Stimulated activated CD8-positive, alpha-beta memory T cell treated with anti-CD3 and anti-CD28 coated beads, Interleukin-12 subunit alpha, Interleukin-12 subunit beta, amount 100 ng/mL, for 1 hour (primary cell): Measurements from ENCODE around the gene CDON.

Source experiments
- DNase-seq: peaks from one replicate; pipeline ENCODE4 v3.0.0-alpha.2; 2020; ENCODE audit warnings: low read depth

CDON gene

GRCh38 chr11:125955856-125956255 is 106.8 kb downstream of the CDON start:
- no peak for DNase-seq

DNA sequence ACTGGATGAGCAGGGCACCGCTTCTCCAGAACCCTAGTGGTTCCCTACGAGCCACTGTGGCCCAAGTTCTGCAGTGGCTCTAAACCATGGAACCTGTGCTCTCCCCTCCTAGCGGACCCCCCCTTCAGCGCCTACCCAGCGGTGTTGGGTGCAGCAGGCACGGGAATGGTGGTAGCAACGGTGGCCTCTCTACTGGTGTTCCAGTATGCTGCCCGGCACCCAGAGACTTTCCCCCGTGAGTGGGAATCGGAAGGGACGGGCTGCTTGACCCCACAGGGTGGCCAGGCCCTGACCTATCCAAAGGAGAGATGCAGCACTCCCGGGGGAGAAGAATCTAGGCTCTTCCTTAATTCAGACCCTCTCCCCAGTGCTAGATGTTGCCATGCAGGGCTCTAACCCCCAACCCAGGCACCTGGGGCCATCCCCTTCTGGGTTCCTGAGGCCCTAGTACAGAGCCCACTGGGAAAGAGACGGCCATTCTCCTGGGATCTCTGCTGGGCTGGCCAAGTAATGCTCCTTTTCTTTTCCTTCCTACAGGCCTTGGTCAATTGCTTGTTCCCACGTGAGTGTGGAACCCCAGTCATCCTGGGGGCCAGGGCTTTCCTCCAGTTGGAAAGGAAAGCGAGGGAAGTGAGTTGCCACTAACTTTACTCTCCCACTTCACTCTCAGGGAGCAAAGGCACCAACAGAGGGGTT is 107.6 kb downstream of the CDON start:
- no peak for DNase-seq

DNA sequence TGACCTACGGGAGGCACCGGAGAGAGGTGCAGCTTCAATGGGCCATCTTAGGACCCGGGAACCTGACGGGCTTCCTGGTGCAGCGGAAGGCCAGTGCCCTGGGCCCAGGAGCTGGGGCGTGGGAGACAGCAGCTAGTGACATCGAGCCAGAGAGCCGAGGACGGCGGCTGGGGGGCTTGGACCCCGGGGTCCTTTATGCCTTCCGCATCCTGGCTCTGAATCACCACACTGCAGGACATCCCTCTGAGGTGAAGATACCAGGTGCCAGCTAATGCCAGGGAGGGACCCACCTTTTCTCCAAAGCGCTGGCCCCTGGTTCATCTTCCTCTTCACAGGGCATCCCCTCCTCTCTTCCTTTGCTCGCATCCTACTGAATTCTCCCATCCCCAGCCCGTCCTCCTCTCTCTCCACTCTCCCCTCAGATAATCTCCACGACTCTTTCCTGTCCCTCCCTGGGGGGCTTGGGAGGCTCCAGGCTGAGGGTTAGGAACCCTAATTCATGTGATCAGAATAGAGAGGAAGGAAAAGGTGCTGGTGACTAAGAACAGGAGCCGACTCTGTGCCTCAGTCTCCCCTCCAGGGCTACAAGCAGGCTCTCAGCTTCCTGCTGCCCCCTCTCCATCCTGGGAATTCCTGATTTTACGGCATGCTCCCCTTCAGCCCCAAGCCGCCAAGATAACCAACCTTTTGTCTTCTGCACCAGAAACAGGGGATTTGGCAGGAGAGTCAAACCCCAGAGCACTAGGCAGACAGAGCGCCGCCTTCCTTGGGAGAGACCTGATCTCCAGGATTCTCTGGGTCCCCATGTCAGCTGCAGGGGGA is 108.3 kb downstream of the CDON start:
- DNase-seq: no peak

GRCh38 chr11:125953401-125953935 is 109.2 kb downstream of the CDON start:
- no peak for DNase-seq

- DNase-seq: no peak
Measured at GRCh38 chr11:125952973-125953372, 109.7 kb downstream of the CDON start.

- no peak for DNase-seq
Measured at GRCh38 chr11:125952559-125952958, 110.1 kb downstream of the CDON start.

DNA sequence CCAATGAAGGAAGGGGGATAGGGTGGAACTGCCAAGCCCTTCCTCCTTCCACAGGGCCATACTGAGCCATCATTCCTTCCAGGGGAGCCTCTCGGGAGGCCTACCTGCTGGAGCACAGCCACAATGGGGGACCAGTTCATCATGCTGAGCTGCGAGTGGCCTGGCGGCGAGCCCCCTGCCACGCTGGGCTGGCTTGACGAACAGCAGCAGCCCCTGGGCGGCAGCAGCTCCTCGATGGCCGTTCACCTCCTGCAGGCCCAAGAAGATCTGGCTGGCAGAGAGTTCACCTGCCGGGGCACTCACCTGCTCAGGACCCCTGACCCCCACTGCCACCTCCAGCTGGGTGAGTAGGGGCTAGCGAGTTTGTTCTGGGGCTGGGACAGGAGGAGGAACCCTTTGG is 110.9 kb downstream of the CDON start:
- no peak for DNase-seq

GRCh38 chr11:125950696-125951651 is 111.7 kb downstream of the CDON start:
- no peak for DNase-seq

DNA sequence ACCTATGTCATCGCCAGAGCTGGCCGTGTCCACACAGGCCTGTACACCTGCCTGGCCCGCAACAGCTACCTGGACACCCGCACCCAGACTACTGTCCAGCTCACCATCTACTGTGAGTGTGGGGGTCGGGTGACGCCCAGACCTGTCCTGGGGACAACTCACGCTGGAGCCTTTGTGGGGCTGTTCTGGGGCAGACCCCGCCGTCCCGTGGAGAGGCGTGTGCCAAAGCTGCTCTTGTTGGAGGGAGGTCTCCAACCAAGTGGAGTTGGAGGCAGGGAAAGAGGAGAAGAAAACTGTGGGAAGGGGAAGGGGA is 112.5 kb downstream of the CDON start:
- DNase-seq: no peak

DNA sequence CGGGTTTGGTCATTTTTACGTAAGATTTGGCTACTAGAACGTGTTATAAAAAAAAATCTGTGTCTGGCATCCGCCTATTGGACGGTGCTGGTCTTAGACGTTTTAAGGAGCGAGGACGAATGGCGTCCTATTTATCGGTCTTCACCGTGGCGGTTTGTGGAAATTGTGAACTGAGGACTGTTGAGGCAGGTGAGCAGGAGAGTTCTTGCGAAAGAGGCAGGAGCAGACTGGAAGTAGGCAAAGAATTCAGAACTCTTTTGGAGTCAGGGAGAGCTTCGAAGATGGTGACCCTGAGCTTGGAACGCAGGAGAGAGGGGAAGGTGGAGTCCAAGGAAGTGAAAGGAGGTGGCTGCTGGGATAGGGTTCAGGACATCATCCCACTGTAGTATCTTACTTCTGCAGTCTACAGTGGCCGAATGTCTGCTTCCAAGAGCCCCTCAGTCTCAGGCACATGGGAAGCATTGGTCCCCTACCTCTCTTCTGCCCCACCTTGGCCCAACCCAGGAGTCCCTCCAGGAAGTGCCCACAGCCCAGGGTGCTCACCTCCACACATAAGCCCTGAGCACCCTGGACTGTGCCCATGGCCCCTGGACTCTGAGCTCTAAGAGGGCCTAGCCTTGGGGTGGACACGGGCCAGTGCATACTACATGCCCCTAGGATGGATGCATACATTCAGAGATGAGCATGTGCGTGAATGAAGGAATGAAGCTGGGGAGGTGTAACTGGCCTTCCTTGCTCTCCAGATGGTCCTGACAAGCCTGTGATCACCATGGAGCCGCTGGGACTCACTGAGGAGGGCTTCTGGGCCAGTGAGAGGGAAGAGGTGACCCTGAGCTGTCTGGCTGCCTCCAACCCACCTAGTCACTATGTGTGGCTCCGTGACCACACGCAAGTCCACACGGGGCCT is 113.1 kb downstream of the CDON start:
- no peak for DNase-seq

DNA sequence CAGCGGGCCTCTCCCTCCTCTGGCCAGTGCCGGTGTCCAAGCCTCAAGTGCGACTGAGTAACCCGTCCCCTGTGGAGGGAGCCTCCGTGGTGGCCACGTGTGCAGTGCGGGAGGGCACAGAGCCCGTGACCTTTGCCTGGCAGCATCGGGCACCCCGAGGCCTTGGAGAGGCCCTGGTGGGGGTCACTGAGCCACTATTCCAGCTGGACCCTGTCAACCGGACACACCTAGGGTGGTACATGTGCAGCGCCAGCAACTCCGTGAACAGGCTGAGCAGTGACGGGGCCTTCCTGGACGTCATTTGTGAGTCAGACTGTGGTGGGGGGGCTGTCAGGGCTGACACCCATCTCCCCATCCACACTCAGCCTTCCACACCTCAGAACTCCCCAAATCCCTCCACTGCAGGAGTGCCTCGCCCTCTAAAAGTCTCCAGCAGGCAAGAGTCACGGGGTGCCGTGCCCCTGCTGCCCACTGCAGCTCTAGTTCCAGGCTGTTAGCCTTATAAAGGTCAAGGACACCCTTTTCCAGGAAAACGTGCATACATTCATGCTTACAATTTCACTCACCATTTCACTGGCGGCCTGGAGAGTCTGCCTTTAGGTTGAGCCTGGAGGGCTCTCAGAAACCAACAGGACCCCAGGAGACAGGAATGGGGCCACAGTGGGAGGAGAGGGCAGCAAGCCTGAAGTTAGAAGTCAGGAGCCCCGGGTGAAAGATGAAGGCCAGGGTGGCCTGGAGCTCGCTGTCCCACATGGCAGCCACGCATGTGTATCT is 114.2 kb downstream of the CDON start:
- no peak for DNase-seq

GRCh38 chr11:125947419-125948277 is 115.0 kb downstream of the CDON start:
- DNase-seq: no peak

DNA sequence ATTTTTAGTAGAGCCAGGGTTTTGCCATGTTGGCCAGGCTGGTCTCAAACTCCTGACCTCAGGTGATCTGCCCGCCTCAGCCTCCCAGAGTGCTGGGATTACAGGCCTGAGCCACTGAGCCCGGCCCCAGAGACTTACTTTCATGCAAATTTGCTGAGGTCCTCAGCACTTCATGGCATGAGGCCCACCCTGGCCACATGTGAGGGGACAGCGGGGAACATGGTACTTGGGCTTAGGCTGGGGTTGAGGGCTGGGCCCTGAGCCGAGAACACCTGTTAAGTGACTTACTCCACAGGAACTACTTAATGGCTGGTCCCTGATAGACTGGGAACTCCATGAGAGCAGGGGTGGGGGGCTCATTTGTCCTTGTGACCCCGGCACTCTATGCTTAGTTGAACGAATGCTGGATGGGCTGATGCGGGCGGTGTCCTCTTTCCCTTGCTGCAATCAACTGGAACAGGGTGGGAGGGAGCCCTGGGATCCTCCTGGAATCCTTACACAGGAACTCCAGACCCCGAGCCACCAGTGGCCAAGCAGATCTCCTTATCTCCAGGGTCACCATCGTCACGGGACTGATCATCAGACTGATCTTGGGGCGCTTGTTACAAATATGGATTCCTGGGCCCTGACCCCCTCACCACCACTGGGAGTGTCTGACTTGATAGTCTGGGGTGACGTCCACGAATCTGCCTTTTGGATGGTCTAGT is 115.8 kb downstream of the CDON start:
- no peak for DNase-seq

- DNase-seq: no peak
Measured at GRCh38 chr11:125945797-125946520, 116.7 kb downstream of the CDON start, which contains the start of gene VSIG10L2. TSS of gene VSIG10L2 (plus strand) at chr11:125946044. CDS start at chr11:125946056, 12 bp downstream.

- DNase-seq: no peak
Measured at GRCh38 chr11:125945011-125945796, 117.5 kb downstream of the CDON start.

DNA sequence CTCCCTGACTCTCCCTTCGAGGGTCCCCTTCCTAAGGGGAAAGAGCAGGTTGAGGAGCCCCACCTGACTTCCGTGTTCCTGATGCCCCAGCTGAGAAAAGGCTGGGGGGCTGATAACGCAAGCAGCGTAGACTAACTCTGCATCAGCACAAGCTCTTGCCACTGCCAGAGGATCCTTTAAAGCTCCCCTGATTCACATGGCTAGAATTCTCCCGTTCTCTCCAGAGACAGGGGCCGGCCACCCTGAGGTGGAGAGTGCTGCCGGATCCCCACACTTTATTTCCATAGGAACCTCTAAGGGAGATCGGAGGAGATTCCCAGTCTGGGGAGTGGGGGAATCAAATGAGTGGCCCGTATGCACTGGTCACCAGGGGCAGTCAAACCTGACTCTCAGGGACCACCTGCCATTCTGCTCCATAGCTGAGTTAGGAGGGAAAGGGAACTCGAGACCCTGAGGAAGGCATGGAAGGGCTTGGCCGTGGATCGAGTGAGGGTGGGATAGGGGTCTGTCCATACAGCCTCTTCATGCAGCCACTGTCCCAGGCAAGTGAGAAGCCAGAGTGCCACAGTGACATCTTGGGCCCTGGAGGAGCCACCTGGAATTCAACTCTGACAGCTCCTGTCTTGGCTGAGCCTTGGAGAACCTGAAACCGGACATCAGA is 118.2 kb downstream of the CDON start:
- DNase-seq: no peak
